Mammary epithelial cell (primary cell): Measurements from ENCODE around the gene NUCB1.
"Not testable (repeated sequence)": the region's sequence is repeated elsewhere in the genome, so short reads cannot be mapped to it uniquely, and the experiment has no call there.

Source experiments
- CTCF ChIP-seq, 2 donors: IDR thresholded peaks in 1 of 2; conservative IDR thresholded peaks in 1 of 2; 2 replicates each; pipeline ENCODE4 v1.5.1; 2011 to 2012; ENCODE audit warnings: inconsistent platforms in 2 of 2, low read length in 2 of 2, mild to moderate bottlenecking in 2 of 2, control low read depth in 1 of 2, low read depth in 1 of 2; ENCODE audit not compliant: insufficient read depth in 1 of 2; ENCODE audit errors: extremely low read depth in 1 of 2
- EZH2 ChIP-seq: IDR thresholded peaks from 2 replicates; pipeline ENCODE4 v1.6.1; 2012; ENCODE audit warnings: low read length, inconsistent platforms, borderline replicate concordance

GRCh38 chr19:48889496-48889895 lies 10.6 kb upstream of the NUCB1 start:
- TF ChIP-seq CTCF (conservative IDR thresholded peaks at IDR 0.05 in 1 of 2, IDR thresholded peaks at IDR 0.05 in 1 of 2; ENCODE audit: extremely low read depth in 1 of 2, insufficient read depth in 1 of 2, low read depth in 1 of 2, low read length in 2 of 2); EZH2: not testable (repeated sequence)
